GM12873 (cell line): ENCODE measurements around the gene LEP.

ENCODE experiments used
- CTCF ChIP-seq: IDR thresholded peaks from 2 replicates; pipeline ENCODE4 v1.5.1; 2012; ENCODE audit warnings: low read depth, mild to moderate bottlenecking, moderate library complexity, low read length, control low read depth; ENCODE audit not compliant: insufficient read depth; ENCODE audit errors: missing control alignments

Gene LEP

GRCh38 chr7:128302139-128302538 is 61.1 kb downstream of the LEP start:
- no peak for TF ChIP-seq CTCF

- TF ChIP-seq CTCF, result no peak
Measured at GRCh38 chr7:128303133-128303532, 62.1 kb downstream of the LEP start.

DNA sequence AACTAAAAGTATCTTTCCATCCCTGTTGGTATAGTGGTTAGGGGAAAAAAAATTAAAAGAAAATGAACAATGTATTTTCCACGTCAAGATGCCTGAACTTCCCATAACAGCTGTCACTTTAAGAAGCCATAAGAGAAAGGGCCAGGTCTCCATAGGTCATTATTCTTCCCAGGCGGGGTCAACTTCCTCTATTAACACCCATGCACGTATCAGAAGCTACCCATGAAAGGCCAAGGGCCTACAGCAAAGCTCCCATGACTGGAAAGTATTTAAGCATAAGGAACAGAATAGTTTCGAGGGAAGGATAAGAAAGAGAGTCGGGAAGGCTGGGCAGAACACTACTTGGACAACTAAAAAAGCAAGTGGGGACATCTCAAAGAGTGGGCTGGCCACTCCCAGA is 62.6 kb downstream of the LEP start:
- no peak for TF ChIP-seq CTCF

- no peak for TF ChIP-seq CTCF
Measured at GRCh38 chr7:128304212-128304611, 63.1 kb downstream of the LEP start.

DNA sequence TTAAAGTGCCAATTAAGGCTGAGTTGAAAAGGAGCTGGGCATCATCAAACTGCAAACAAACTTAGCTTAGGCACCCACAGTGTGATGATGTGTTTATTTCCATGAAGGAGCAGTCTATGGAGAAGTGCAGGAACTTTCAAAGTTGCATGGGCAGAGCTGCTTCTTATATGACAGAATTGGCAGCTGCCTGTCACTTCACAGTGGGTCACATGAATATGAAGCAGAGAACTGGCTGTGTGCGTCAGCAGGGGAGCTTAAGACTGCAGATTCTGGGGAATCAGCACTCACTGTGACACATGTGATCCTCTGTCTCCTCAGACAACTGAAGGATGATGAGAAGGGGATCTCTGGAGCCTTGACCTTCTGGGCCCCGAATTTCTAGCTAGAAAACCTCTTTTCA is 66.0 kb downstream of the LEP start:
- TF ChIP-seq CTCF, result no peak
